ENCODE data around the gene GPATCH4.
"Not testable (repeated sequence)": the region's sequence is repeated elsewhere in the genome, so short reads cannot be mapped to it uniquely, and the experiment has no call there.

Gene GPATCH4

DNA sequence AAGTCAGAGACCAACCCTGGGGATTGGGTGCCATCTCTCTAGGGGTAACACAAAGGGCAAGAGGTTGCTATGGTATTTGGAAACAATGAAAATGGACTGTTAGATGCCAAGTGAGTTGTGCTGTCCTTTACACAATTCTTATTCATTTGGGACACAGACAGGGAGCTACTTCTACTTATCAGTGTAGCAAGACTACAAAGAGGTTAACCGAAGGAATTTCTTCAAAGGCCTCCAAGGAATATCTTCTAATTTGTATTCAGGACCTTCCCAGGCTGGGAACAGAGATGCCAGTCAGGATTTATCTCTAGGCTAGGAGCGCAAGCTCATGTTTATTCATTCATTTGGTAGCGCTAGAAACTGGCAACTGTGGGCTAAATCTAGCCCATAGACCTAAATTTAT, 7.1 kb downstream of the GPATCH4 start:
- DNase-seq = no peak

DNA sequence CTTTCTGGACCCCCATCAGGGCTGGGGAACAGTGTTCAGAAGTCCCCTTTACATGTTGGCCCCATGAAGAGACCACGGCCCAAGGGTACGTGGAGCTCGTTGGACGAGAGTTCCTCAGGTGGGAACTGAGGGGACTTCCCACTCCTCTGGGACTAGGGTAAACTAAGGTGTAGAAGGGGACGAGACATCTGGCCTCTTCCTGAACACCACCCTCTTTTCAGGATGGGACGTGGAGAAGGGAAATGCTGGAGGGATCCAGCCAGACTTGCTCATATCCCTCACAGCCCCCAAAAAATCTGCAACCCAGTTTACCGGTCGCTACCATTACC, 7.7 kb downstream of the GPATCH4 start:
- no peak for DNase-seq

DNA sequence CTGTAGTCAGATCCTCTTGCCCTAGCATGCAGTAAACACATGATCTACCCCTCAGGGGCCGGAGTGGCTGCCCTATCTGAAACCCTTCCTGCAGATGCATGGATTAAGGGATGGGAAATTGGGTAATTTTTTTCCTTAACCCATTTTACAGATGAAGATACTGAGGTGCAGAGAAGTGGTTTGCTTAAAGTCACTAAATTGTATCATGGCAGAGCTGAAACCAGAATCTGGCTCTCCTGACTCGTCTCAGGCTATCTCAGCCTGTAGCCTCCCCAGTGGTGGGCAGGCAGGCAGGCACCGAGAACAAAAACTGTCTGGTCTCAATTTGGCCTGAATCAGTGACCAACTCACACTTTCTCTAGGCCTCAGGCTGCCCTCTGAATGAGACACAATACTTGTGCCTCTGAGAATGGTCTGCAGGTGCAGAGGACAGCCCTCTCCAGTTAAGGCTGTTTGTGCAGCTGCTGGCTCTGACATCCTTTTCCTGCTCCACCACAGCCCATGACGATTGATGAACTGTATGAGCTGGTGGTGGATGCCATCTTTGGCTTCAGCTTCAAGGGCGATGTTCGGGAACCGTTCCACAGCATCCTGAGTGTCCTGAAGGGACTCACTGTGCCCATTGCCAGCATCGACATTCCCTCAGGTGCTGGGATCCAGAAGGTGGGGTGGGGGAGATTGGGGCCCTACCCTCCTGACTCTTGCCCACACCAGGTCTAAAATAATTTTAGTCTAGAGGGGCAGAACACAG, 8.2 kb downstream of the GPATCH4 start:
- DNase-seq = no peak

DNA sequence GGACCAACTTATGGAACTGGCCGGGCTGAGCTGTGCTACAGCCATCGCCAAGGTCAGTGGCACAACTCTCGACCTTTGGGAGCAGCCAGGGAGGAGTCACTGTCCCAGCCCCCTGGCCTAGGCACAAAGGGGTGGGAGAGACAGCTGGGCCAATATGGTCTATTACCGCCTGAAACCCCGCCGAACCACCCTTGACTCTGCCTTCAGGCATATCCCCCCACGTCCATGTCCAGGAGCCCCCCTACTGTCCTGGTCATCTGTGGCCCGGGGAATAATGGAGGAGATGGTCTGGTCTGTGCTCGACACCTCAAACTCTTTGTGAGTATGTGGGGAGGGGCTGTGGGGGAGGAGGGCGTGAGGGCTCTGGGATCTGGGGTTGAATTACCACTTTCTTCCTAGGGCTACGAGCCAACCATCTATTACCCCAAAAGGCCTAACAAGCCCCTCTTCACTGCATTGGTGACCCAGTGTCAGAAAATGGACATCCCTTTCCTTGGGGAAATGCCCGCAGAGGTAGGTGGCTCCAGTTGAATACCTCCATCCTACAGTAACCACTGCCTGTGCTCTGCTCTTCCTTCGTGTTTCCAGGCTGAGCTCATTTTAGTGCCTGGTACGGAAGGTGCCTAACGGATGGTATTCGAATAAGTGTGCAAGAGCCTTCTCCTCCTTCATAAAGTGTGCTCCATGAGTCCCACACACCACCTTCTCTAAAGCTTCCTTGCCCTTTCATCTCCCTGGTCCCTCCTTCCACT, 8.9 kb downstream of the GPATCH4 start:
- DNase-seq = no peak

DNA sequence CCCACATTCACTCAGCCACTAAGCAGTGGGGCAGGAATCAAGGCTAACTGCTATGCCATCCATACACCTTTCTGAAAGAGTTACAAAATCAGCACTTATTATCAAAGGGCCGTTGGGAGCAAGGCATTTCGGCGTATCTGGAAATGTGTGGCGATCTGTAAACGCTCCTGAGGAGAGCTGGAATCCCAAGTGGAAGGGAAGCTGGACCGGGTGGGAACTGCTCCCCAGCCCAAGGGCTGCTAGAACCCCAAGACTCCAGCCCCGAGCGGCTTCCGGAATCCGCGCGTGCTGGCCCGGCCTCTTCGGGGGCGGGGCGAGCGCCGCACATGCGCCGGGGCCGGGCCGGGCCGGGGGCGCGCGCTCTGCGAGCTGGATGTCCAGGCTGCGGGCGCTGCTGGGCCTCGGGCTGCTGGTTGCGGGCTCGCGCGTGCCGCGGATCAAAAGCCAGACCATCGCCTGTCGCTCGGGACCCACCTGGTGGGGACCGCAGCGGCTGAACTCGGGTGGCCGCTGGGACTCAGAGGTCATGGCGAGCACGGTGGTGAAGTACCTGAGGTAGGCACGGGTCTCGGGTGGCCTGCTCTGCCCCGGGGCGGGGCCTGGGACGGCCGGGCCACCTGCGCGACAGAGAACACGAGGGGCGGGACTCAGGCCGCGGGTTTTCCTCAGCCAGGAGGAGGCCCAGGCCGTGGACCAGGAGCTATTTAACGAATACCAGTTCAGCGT, 9.7 kb downstream of the GPATCH4 start, which contains the start of gene NAXE:
Gene NAXE (plus strand): TSS at position 345 of the 726 bp plus-strand sequence. CDS start 29 bp downstream, at position 374.
- peak; percentile 37 for DNase-seq

DNA sequence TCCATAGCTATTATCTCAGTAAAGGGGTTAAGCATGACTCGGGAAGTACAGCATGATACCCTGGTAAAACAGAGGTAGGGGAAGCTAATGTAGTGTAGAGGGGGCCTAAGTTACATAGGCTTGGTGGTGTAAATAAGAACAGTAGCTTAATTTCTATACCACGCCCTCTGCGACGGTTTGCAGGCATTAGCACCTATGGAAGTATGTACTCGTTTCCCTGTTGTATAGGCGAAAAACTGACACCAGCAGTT, 10.2 kb downstream of the GPATCH4 start:
- no peak for DNase-seq

DNA sequence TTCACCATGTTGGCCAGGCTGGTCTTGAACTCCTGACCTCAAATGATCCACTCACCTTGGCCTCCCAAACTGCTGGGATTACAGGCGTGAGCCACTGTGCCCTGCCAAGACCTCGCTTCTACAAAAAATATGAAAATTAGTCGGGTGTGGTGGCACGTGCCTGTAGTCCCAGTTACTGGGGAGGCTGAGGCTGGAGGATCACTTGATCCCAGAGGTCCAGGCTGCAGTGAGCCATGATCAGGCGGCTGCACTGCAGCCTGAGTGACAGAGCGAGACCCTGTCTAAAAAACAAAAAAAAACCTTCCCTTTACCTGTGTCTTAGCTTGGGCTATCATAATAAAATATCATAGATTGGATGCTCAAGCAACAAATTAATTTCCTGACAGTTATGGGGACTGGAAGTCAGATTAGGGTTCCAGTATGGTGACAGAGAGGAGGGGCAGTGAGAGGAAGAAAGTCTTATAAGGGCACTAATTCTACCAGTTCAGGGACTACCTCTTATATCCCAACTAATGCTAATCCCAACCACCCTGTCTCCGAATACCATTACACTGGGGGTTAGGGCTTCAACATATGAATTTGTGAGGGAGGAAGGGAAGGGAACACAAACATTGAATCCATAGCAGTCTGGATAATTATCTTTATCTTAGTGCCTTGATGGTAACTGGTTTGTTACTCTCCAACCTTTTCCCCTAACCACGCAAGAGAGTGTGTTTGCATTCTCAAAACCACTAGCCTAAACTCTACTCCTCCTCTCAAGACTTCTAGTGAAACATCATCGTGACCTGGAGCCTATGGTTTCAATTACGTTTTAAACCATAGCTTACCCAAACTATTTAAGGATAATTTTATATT, 10.7 kb downstream of the GPATCH4 start:
- no peak for DNase-seq

DNA sequence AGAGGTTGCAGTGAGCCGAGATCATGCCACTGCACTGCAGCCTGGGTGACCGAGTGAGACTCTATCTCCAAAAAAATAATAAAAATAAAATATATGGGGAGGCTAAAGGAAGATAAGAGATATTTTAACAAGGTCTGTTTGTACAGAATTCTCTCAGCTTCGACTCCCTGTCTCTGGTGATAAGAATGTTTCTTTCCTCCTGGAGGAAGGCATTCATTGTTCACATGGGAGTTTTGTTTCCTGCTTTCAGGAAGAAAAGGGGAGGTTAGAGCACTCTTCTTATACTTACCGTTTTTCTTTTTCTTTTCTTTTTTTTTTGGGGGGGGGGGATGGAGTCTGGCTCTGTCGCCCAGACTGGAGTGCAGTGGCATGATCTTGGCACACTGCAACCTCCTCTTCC, 11.7 kb downstream of the GPATCH4 start:
- no peak for DNase-seq

DNA sequence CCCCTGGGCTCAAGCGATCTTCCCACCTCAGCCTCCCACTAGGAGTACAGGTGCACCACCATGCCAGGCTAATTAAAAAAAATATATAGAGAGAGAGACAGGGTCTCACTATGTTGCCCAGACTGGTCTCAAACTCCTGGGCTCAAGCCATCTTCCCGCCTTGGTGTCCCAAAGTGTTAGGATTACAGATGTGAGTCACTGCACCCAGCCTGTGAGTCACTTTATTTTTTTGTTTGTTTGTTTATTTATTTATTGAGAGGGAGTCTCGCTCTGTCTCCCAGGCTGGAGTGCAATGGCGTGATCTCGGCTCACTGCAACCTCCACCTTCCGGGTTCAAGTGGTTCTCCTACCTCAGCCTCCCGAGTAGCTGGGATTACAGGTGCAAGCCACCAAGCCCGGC, 13.4 kb downstream of the GPATCH4 start:
- DNase-seq = not testable (repeated sequence)

DNA sequence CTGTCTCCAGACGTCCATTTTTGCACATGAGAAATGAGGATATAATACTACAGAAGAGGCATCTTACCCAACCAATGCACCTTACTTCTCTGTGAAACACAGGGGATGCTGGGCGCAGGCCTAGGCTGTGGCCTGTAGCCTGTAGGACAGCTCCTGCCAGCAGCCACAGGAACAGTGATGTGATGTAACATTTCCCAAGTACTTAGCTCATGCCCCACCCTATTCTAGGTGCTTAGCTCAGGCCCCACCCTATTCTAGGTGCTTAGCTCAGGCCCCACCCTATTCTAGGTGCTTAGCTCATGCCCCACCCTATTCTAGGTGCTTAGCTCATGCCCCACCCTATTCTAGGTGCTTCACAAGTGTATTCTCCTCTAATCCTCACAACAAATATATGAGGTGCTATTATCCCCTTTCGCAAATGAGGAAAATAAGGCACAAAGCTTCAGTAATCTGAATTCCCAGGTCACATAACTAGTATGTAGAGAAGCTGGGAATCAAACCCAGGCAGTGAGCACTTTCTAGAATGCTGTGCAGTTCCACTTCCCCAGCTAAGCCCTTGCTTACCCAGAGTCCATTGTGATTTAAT, 14.3 kb downstream of the GPATCH4 start:
- no peak for DNase-seq

DNA sequence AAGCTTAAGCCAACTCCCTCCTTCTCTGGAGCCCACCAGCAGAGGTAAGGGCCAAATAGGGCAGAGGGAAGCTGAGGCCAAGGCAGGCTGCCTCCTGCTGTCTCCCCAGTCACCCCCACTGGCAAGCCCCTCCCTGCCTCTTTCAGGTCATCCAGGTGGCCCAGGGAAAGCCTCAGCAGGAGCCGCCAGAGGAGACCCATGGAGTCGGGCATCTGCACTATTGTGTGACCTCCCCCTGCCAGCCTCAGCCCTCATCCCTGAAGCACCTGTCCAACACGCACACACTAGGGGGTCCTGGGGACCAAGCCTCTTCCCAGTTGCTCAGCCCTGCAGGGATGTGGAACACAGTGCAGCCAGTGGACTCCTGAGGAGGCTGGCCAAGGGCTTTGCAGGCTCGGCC, 15.0 kb downstream of the GPATCH4 start:
- no peak for DNase-seq

DNA sequence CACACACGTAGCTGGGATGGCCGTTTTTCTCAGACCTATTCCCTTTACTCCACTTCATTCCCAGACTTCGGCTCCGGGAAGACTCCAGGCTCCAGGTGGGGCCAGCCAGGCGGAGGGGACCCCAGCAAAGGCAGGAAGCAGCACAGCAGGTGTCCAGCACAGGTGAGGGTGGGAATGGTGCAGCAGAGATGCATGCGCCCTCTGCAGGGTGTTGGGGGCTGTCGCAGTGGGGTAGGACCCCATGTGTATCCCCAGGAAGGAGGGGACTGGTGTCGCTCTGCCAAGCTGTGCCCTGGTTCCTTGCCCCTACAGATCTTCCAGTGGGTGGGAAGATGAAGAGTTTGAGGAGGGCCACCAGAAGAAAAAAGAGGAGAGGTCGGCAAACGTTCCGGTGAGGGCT, 16.5 kb downstream of the GPATCH4 start:
- DNase-seq = no peak

DNA sequence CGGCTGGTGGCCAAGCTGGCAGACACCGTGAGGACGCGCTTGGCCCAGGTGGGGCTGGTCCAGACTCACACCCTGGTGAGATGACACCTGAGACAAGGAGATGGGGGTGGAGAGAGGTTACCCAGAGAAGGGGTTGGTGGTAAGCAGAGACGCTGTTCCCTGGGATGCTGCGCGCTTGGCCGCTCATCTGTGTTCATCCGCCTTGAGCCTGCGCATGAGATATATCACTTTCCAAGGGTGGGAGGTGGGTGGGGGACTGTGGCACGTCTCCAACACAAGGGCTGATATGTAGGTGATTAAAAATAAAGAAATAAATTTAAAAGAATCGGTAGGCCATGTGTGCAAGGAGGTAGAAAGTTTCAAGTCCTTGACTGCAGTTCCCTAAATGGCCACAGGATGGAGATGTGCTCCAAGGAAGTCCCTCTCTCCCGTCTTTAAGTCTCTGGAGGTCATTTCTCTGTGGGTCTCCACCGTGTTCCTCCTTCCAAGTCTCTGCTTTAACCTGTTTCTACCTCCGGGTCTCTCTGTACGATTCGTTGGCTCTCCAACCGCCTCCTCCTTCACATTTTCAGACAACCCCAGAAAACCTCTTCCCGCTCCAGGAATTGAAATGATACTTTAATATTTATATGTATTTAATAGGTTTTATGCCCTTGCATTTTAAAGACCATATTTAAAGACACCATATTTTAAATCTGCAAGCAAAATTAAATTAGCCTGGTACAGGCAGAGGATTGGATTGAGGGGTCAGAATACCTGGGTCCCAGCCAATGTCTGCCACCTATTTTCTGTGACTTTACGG, 17.3 kb downstream of the GPATCH4 start:
- DNase-seq = peak; percentile 73

DNA sequence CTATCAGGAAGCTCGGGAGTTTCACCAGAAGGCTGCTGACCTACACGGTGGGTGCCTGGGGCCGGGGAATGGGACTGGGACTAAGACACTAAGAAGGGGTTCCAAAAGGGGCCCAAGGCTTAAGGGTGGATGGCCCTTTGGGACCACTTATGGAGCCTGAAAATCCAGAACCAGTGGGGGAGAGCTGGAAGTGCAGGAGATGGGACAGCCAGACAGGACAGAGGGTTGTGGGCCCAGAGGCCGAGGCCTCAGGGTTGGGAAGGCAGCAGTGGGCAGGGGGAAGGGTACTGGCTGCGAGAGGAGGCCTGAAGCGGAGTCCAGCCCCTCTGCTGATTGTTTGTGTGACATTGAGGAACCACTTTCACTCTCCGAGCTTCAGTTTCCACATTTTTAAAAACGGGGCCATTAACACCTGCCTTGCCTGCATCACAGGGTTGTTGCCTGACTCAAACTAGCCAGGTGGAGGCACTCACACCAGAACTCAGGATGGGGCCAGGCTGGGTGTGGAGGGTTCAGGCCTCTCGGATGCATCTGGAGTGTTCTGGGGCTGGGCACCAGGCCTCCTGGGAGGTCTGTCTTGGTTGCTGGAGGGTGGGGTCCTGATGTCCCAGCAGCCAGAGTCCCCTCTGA, 18.8 kb downstream of the GPATCH4 start:
- no peak for DNase-seq

DNA sequence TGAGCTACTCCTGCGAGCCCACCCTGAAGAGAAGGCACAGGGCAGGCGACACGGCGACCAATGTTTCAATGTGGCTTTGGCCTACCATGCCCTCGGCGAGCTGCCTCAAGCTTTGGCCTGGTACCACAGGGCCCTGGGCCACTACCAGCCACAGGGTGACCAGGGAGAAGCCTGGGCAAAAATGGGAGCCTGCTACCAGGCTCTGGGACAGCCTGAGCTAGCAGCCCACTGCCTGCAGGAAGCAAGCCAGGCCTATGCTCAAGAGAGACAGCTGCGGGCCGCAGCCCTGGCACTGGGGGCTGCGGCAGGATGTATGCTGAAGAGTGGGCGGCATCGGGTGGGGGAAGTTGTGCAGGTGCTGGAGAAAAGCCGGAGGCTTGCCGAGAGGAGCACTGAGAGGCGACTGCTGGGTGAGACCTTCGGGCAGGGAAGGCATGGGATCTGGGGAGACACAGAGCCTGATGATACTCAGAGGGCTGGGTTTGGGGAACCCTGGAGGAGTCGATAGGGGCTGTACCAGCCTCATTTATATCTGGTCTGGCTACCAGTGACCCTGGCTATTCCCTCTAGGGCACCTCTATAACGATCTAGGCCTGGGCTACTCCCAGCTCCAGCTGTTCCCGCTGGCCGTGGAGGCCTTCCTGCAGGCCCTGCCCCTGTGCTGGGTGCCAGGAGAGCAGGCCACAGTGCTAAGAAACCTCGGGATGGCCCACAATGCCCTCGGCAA, 19.5 kb downstream of the GPATCH4 start:
- no peak for DNase-seq

DNA sequence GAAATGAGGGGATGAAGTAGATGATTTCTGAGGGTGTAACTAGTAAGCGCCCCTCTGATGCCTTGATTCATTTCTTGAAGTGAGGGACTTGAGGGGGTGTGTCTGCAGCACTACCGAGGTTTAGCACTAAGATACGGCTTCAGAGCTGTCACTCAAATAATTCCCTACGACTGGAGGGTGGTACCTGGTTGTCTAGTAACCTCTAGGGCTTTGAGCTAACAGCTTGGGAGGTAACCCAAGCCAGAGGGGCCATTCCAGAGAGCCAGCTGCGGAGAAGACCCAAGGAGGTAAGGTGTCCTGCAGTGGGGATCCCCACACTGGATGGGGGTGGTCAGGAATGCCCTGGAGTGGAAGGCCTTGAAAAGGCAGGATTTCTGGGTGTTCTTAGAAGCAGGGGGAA, 21.8 kb downstream of the GPATCH4 start, which contains the start of gene TTC24:
Gene TTC24 (plus strand): TSS at position 252 of the 400 bp plus-strand sequence. CDS start 1,642 bp downstream, outside the sequence.
- no peak for DNase-seq

DNA sequence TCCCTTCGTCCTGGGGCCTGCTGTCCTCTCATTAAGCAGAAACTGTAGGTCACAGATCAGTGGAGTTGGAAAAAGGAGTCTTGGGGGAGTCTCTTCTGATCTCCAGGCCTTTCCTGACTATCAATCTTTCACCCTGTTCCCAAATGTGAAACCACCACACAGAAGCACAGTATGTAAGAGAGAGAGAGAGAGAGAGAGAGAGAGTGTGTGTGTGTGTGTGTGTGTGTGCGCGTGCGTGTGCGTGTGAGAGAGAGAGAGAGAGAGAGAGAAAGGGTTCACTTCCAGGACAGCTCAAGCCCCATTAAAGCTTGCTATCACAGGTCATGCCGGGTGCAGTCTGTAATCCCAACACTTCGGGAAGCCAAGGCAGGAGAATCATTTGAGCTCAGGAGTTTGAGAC, 23.2 kb downstream of the GPATCH4 start:
- no peak for DNase-seq

DNA sequence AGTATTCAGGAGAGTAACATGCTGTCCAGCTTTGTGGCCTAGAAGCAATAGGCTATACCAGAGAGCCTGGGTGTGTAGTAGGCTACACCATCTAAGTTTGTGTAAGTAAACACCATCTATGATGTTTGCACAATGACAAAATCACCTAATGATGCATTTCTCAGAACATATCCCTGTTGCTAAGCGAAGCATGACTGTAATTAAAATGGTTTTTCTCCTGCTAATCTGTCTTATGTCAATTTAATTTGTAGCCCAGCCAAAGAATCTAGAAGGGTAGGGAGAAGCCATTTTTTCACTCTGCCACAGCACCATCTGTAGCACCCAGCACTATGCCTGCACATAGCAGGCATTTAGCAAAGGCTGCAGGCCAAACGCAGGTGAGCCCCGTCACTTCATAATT, 23.7 kb downstream of the GPATCH4 start:
- DNase-seq = no peak

DNA sequence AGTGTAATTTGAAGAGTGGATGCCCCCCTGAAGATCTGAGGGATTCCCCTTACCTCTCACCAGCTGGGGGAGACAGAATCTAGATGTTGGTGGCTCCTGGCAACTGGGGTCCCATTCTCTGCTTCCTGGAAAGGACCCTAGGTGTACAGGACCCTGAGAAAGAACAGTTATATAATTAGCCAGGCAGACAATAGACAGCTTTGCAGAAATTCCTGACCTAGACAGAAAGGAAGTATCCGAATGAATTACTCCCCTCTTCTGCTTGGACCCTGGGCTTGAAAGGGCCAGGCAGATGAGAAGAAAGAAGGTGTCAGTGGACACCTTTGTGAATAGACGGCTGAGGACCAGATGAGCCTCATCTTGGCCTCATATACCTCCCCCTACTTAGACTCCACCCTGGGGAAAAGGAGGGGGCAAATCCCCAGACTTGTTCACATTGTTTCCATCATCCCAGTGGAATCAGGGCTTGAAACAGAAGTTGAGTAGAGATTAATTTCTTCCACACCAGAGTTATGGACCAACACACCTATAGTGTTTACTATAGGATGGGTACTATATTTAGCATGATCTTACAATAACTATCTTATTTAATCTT, 27.1 kb downstream of the GPATCH4 start:
- DNase-seq = no peak

DNA sequence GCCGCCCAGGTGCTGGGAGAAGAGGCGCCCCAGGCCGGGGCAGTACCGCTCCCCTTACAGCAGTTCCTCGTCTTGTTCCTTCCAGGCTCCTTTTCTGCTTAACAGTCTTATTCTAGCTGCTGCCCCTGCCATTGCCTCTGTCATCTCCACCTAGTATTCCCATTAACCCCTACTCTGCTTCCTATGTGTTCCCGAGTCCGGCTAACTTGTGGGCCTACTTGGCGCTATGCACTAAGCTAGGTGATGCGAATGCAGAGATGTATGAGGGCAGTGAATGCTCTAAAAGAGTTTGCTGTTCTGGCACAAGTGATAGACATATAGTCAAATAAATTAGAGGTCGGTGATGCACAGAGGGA, 28.6 kb downstream of the GPATCH4 start:
- no peak for DNase-seq

Data from NCI-H1694 (cell line).